ENCODE results near the gene PEX12. TPM values are rescaled to one million over a fixed set of nuclear protein-coding genes. Genes with fewer than 3 reads are reported as not detected.

PEX12 gene
- total RNA-seq, 4 donors from 2014 or later = 5.3 to 15.9 (median 8.6) TPM

DNA sequence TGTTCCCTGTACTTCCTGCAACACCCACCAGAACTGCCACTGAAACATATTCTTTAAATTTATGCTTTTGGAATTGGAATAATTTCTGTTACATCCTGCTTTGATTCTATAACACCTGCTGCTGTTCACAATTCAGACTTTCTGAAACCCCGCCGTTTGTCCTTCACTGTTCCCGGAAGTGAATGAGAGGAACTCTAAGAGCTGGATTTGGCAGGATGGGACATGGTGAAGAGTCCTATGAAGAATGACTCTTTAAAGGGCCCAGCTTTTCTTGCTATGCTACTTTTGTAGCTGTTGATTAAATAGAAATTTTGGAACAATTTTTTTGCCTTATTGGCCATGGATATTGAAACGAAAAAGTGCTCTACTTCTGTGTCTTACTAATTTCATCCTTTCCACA is 17.7 kb upstream of the PEX12 start:
- TF ChIP-seq, protein P1, sequence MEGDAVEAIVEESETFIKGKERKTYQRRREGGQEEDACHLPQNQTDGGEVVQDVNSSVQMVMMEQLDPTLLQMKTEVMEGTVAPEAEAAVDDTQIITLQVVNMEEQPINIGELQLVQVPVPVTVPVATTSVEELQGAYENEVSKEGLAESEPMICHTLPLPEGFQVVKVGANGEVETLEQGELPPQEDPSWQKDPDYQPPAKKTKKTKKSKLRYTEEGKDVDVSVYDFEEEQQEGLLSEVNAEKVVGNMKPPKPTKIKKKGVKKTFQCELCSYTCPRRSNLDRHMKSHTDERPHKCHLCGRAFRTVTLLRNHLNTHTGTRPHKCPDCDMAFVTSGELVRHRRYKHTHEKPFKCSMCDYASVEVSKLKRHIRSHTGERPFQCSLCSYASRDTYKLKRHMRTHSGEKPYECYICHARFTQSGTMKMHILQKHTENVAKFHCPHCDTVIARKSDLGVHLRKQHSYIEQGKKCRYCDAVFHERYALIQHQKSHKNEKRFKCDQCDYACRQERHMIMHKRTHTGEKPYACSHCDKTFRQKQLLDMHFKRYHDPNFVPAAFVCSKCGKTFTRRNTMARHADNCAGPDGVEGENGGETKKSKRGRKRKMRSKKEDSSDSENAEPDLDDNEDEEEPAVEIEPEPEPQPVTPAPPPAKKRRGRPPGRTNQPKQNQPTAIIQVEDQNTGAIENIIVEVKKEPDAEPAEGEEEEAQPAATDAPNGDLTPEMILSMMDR (IDR thresholded peaks at IDR 0.05) = no peak
- TF ChIP-seq POLR2A (IDR thresholded peaks at IDR 0.05) = no peak
- Histone ChIP-seq H3K27me3 (no peaks in the 10 kb centered on the region), H3K9me3 (no peaks in the 10 kb centered on the region), H3K4me1 (no peaks in the 10 kb centered on the region), H3K4me3 (no peak overlapping the region), H3K27ac (no peak overlapping the region), H3K36me3 (no peaks in the 10 kb centered on the region)
- no peak for DNase-seq
- intact Hi-C loops (cut with DNase I; ENCODE audit: low total_unique reads) = no loop called here

DNA sequence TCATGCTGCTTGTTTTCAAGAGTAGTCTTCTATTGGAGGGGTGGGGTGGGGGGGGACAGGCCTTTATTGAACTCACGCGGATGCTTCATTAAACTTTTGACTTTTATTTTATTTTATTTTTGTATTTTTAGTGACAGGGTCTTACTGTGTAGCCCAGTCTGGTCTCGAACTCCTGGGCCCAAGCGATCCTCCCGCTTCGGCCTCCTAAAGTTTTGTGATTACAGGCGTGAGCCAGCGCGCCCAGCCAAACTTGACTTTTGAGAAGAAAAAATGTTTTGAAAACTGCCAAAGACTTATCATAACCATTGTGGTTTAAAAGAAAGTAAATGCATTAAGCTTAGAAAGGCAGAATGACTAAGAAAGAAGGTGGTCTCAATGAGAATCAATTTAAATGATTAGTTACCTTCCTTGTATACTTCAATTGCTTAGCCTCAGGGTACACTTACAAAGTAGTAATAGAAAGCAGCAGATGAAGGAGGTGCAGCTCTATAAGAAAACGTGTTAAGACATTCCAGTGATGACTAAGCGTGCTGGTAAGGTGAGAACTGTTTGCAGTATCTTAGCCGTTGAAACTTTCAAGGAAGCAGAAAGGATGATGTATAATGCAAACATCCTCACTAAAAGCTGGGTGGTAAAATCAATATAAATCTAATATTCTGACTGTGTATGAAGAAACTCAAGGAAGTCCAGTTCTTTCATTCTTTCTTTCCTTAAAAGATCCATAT is 10.0 kb upstream of the PEX12 start:
- intact Hi-C loops (cut with DNase I; ENCODE audit: low total_unique reads) = no loop called here
- no peaks in the 10 kb centered on the region for H3K4me1 ChIP-seq
- H3K9me3 ChIP-seq = no peaks in the 10 kb centered on the region
- DNase-seq = no peak
- H3K4me3 ChIP-seq = peak overlapping the region; percentile 82 to 97
- TF ChIP-seq, protein P1 (IDR thresholded peaks at IDR 0.05) = no peak
- no peak for TF ChIP-seq POLR2A (IDR thresholded peaks at IDR 0.05)
- no peaks in the 10 kb centered on the region for H3K27me3 ChIP-seq
- H3K36me3 ChIP-seq = no peaks in the 10 kb centered on the region
- H3K27ac ChIP-seq = peak overlapping the region in 1 of 2 donors; percentile 73

DNA sequence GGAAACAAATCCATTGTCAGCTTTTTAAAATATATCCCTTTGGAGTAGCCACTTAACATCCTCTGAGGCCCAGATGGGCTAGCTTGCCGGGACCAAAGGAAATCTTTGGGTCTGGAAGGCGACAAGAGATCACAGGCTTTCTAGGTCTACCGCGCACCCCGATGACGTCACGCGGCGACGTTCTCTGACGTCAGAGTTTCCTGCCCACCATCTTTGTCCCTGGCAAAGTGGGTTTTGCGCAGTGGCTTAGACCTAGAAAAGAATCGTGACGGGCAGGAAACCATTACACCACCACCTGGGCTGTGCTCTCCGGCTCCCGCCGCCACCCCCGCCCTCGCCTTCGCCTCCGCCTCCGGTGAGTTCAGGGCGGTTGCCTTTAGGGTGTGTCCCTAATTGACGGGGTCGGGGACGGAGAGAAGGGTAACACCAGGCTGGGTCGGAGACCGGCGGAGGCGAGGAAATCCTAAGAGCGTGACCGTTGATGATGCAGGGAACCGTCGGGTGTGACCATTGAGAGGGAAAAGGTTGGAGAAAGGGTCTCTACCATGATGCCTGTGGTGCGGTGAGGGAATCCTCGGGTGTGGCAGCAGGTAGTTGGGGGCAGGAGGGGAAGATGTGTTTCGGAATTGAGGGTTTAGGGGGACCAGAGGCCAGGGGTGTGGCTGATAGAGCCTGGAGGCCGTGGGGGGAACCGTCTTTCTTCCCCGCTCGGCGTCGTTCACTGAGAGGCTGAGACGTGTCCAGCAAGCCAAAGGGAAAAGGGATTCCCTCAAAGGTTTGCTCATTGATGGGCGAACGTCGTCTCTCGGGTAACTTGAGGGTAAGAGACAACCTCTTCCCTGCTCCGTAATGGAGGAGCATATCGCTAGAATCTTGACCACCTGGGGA is 8.9 kb upstream of the PEX12 start, which contains the start of gene AP2B1:
Gene AP2B1, plus strand, starts transcription at position 249 of the 888 bp plus-strand sequence. CDS start 6,709 bp downstream, outside the sequence.
- Histone ChIP-seq H3K9me3 (no peaks in the 10 kb centered on the region), H3K36me3 (no peaks in the 10 kb centered on the region), H3K27ac (peak within 1 kb of the TSS; percentile 73 to 85), H3K4me3 (peak within 1 kb of the TSS; percentile 82 to 97), H3K27me3 (no peaks in the 10 kb centered on the region), H3K4me1 (no peaks in the 10 kb centered on the region)
- intact Hi-C loops (cut with DNase I; ENCODE audit: low total_unique reads) = no loop called here
- DNase-seq = peak; percentile 94 to 95
- TF ChIP-seq POLR2A (IDR thresholded peaks at IDR 0.05) = peak; percentile 50 to 68
- TF ChIP-seq, protein P1 (IDR thresholded peaks at IDR 0.05) = peak in 2 of 4 experiments; percentile 32 to 33

DNA sequence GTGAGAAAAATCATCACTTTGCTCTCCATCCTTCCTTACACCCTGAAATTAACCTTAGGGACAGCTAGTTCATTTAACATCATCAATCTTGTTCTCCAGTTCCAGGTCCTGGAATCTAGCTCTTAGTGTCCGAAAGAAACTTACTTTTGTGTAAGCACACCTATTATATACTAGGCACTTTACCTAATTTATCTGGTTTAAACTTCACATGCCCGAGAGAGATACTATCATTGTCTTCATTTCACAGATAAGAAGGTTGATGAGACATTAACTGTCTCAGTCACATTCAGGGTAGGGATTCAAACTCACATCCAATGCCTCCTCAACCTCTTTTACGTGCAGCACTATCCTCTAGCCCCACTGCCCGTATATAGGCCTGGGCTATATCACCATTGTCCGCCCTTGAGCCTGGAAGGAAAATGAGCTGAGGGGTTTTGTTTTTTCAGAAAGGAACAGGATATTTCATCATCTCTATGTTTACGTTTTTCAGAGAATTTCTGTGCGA is 8.2 kb upstream of the PEX12 start:
- intact Hi-C loops (cut with DNase I; ENCODE audit: low total_unique reads) = no loop called here
- Histone ChIP-seq H3K4me1 (no peaks in the 10 kb centered on the region), H3K27me3 (no peaks in the 10 kb centered on the region), H3K36me3 (no peaks in the 10 kb centered on the region), H3K27ac (peak overlapping the region; percentile 73 to 85), H3K4me3 (peak overlapping the region; percentile 82 to 97), H3K9me3 (no peaks in the 10 kb centered on the region)
- TF ChIP-seq, protein P1 (IDR thresholded peaks at IDR 0.05) = no peak
- no peak for TF ChIP-seq POLR2A (IDR thresholded peaks at IDR 0.05)
- DNase-seq = no peak

Measured in uterus (tissue), 4 donors.